ENCODE results near the gene SLC35F4. TPM values are rescaled to one million over a fixed set of nuclear protein-coding genes. Genes with fewer than 3 reads are reported as not detected.

The SLC35F4 gene
- total RNA-seq, 1 experiment from 2014 or later: not detected

- CTCF ChIA-PET: no interaction called here
- H3K9me3 Mint-ChIP-seq (ENCODE audit: unreplicated experiment): no peaks in the 10 kb centered on the region
- H3K9me3 ChIP-seq: no peaks in the 10 kb centered on the region
- H3K36me3 Mint-ChIP-seq (ENCODE audit: insufficient read depth, unreplicated experiment): no peaks in the 10 kb centered on the region
- POLR2A ChIA-PET: no interaction called here
- H3K4me3 Mint-ChIP-seq (ENCODE audit: unreplicated experiment): no peak overlapping the region
- no TSS peak for BruUV-seq (replicated peaks)
- no peaks in the 10 kb centered on the region for H3K36me3 ChIP-seq (ENCODE audit: control insufficient read depth, insufficient read depth, low read length)
- H3K4me1 Mint-ChIP-seq (ENCODE audit: low read depth, unreplicated experiment): no peaks in the 10 kb centered on the region
- intact Hi-C loops (cut with micrococcal nuclease; ENCODE audit: unreplicated experiment): no loop called here
- H3K4me1 ChIP-seq: no peaks in the 10 kb centered on the region
- peaks cover 18% of the 10 kb centered on the region for H3K27me3 Mint-ChIP-seq (ENCODE audit: insufficient read depth, unreplicated experiment)
- H3K4me3 ChIP-seq (ENCODE audit: low read depth, low read length): no peak overlapping the region
- DNase-seq: no peak
- no peak overlapping the region for H3K27ac Mint-ChIP-seq (ENCODE audit: unreplicated experiment)
- no peaks in the 10 kb centered on the region for H3K27me3 ChIP-seq (replicated peaks; ENCODE audit: control insufficient read depth, insufficient read depth, low read length)
- no peak for TF ChIP-seq CTCF (IDR thresholded peaks at IDR 0.05; ENCODE audit: insufficient read depth in 1 of 2, low read depth in 1 of 2, low read length in 1 of 2, severe bottlenecking in 1 of 2, unreplicated experiment in 1 of 2)
These were observed 18.3 kb upstream of the SLC35F4 start for GRCh38 chr14:57884175-57884574.

- Mint-ChIP-seq H3K27ac (ENCODE audit: unreplicated experiment) (no peak overlapping the region), H3K4me1 (ENCODE audit: low read depth, unreplicated experiment) (no peaks in the 10 kb centered on the region), H3K9me3 (ENCODE audit: unreplicated experiment) (no peaks in the 10 kb centered on the region), H3K4me3 (ENCODE audit: unreplicated experiment) (no peak overlapping the region), H3K27me3 (ENCODE audit: insufficient read depth, unreplicated experiment) (peaks cover 18% of the 10 kb centered on the region), H3K36me3 (ENCODE audit: insufficient read depth, unreplicated experiment) (no peaks in the 10 kb centered on the region)
- CTCF ChIA-PET: interaction anchor here (0.7 kb wide), 1 partner anchor 11 kb away, joined by 3 read pairs; no protein-coding TSS in a partner anchor
- Histone ChIP-seq H3K27me3 (replicated peaks; ENCODE audit: control insufficient read depth, insufficient read depth, low read length) (no peaks in the 10 kb centered on the region), H3K36me3 (ENCODE audit: control insufficient read depth, insufficient read depth, low read length) (no peaks in the 10 kb centered on the region), H3K4me3 (ENCODE audit: low read depth, low read length) (no peak overlapping the region), H3K4me1 (no peaks in the 10 kb centered on the region), H3K9me3 (no peaks in the 10 kb centered on the region)
- no peak for TF ChIP-seq CTCF (IDR thresholded peaks at IDR 0.05; ENCODE audit: insufficient read depth in 1 of 2, low read depth in 1 of 2, low read length in 1 of 2, severe bottlenecking in 1 of 2, unreplicated experiment in 1 of 2)
- no peak for DNase-seq
- no TSS peak for BruUV-seq (replicated peaks)
- intact Hi-C loops (cut with micrococcal nuclease; ENCODE audit: unreplicated experiment): no loop called here
- POLR2A ChIA-PET: no interaction called here
These were observed 17.2 kb upstream of the SLC35F4 start for GRCh38 chr14:57883061-57883460.

- Histone ChIP-seq H3K4me3 (ENCODE audit: low read depth, low read length) (no peak overlapping the region), H3K36me3 (ENCODE audit: control insufficient read depth, insufficient read depth, low read length) (no peaks in the 10 kb centered on the region), H3K4me1 (no peaks in the 10 kb centered on the region), H3K27me3 (replicated peaks; ENCODE audit: control insufficient read depth, insufficient read depth, low read length) (no peaks in the 10 kb centered on the region), H3K9me3 (no peaks in the 10 kb centered on the region)
- DNase-seq: no peak
- no peak for TF ChIP-seq CTCF (IDR thresholded peaks at IDR 0.05; ENCODE audit: insufficient read depth in 1 of 2, low read depth in 1 of 2, low read length in 1 of 2, severe bottlenecking in 1 of 2, unreplicated experiment in 1 of 2)
- intact Hi-C loops (cut with micrococcal nuclease; ENCODE audit: unreplicated experiment): no loop called here
- no TSS peak for BruUV-seq (replicated peaks)
- Mint-ChIP-seq H3K36me3 (ENCODE audit: insufficient read depth, unreplicated experiment) (no peaks in the 10 kb centered on the region), H3K27me3 (ENCODE audit: insufficient read depth, unreplicated experiment) (peaks cover 13% of the 10 kb centered on the region), H3K4me1 (ENCODE audit: low read depth, unreplicated experiment) (no peaks in the 10 kb centered on the region), H3K4me3 (ENCODE audit: unreplicated experiment) (no peak overlapping the region), H3K27ac (ENCODE audit: unreplicated experiment) (no peak overlapping the region), H3K9me3 (ENCODE audit: unreplicated experiment) (no peaks in the 10 kb centered on the region)
- POLR2A ChIA-PET: no interaction called here
- CTCF ChIA-PET: no interaction called here
These were observed 13.6 kb upstream of the SLC35F4 start for GRCh38 chr14:57879516-57879915.

Data from Caco-2 (cell line).